Measurements from ENCODE around the gene PSRC1.

The PSRC1 gene

GRCh38 chr1:109243221-109243620 lies 39.7 kb downstream of the PSRC1 start:
- no peak for DNase-seq

GRCh38 chr1:109242387-109242786 lies 40.6 kb downstream of the PSRC1 start:
- no peak for DNase-seq

GRCh38 chr1:109241841-109242345 lies 41.1 kb downstream of the PSRC1 start:
- DNase-seq, result no peak

DNA sequence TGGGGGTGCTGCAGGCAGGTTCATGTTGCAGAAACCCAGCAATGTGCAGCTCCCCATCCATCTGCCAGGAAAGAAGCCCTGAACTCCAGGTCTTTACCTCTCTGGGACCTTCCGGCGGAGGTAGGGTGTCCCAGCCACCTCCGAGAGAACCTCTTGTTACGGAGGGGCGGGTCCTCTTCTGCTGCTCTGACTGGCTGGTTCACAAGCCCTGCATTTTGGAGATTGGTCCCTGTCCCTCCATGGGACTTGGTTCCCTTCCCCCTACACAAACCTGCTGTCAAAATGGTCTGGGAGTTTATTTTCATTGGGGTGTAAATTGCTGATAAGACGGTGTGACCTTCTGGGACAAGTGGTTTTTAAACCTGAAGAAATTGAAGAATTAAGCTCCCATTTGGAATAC lies 41.6 kb downstream of the PSRC1 start:
- DNase-seq, result no peak

- DNase-seq, result peak in 1 of 2 donors; percentile 23
These were observed 42.5 kb downstream of the PSRC1 start for GRCh38 chr1:109240158-109241152.

- DNase-seq, result peak in 1 of 2 donors; percentile 32
These were observed 43.4 kb downstream of the PSRC1 start for GRCh38 chr1:109239409-109240068.

DNA sequence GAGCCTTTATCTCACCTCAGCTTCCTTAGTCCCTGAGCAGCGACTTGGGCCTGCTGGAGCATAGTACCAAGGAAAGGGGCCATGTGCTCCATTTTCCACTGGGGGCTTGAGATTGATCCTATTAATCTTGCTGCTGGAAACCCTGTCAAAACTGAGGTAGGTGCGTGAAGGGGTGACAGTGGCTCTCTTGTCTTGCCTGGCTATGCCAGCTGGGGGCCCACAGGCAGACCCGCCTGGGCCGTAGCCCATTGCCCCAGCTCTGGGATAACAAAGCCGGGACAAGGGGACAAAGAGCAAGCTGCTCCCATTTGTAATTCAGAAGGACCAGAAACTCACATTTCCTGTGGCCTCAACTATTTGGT lies 43.9 kb downstream of the PSRC1 start:
- no peak for DNase-seq

- no peak for DNase-seq
These were observed 44.6 kb downstream of the PSRC1 start for GRCh38 chr1:109238382-109238781.

GRCh38 chr1:109237512-109237911 lies 45.4 kb downstream of the PSRC1 start:
- DNase-seq, result no peak

DNA sequence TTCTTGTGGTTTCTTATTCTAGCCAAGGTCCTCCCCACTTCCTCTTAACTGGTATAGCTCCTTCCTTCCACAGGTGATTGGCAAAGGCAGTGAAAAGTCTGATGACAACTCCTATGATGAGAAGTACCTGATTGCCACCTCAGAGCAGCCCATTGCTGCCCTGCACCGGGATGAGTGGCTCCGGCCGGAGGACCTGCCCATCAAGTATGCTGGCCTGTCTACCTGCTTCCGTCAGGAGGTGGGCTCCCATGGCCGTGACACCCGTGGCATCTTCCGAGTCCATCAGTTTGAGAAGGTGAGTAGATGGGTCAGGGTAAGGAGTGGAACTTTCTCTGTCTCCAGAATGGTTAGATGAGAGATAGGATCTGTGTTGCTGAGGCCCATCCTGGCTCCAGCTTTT lies 47.8 kb downstream of the PSRC1 start:
- DNase-seq, result no peak

- no peak for DNase-seq
These were observed 51.9 kb downstream of the PSRC1 start for GRCh38 chr1:109231066-109231465.

Measured in CD4-positive, alpha-beta T cell treated with Interleukin-4 for 1 hour (primary cell).